DND-41 (cell line): ENCODE measurements around the gene METAP1D.

ENCODE experiments used
- CTCF ChIP-seq: IDR thresholded peaks from 2 replicates; pipeline ENCODE4 v1.5.1; 2012; ENCODE audit warnings: borderline replicate concordance, low read length, moderate library complexity, mild to moderate bottlenecking; ENCODE audit not compliant: poor library complexity, severe bottlenecking; ENCODE audit errors: extremely low read depth
- EZH2 ChIP-seq: IDR thresholded peaks from 3 replicates; pipeline ENCODE4 v1.6.1; 2012; ENCODE audit warnings: borderline replicate concordance, low read depth, mild to moderate bottlenecking, moderate library complexity, low read length, inconsistent platforms; ENCODE audit not compliant: severe bottlenecking

GRCh38 chr2:172083628-172084394, 84.1 kb downstream of the METAP1D start:
- TF ChIP-seq CTCF (no peak), EZH2 (no peak)
